GM19372 (cell line): Measurements from ENCODE around the gene MTMR3.
"Not testable (repeated sequence)": the region's sequence is repeated elsewhere in the genome, so short reads cannot be mapped to it uniquely, and the experiment has no call there.

ENCODE experiments used
- ATAC-seq: cut with Tn5 transposase; IDR thresholded peaks from one replicate; pipeline ENCODE4 v1.9.1; 2021; ENCODE audit warnings: mild to moderate bottlenecking, low read depth, moderate library complexity; ENCODE audit not compliant: unreplicated experiment

The MTMR3 gene

GRCh38 chr22:29883045-29883774 lies at the start of gene MTMR3:
Gene MTMR3 (plus strand): TSS chr22:29883174. CDS start chr22:29971060, 87,886 bp downstream.
- peak; percentile 79 for ATAC-seq

- no peak for ATAC-seq
These were observed 49.5 kb upstream of the MTMR3 start for GRCh38 chr22:29833392-29833965.

DNA sequence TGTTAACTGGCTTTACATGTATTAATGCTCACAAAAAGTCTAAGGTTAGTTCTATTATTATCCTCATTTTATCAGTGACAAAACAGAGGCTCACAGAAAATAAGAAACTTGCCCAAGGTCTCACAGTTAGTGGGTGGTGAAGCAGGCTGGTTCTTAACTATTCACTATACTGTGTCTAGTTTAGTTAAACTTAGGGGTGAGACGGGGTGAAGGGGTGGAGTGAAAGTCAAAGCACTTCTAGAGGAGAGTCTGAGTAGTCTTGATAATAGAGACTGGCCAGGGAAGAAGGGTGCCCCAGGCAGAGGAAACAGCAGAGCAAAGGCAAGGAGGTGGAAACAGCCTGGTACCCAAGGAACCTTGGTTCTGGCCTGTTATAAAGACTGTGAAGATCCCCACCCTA lies 48.9 kb upstream of the MTMR3 start:
- no peak for ATAC-seq

DNA sequence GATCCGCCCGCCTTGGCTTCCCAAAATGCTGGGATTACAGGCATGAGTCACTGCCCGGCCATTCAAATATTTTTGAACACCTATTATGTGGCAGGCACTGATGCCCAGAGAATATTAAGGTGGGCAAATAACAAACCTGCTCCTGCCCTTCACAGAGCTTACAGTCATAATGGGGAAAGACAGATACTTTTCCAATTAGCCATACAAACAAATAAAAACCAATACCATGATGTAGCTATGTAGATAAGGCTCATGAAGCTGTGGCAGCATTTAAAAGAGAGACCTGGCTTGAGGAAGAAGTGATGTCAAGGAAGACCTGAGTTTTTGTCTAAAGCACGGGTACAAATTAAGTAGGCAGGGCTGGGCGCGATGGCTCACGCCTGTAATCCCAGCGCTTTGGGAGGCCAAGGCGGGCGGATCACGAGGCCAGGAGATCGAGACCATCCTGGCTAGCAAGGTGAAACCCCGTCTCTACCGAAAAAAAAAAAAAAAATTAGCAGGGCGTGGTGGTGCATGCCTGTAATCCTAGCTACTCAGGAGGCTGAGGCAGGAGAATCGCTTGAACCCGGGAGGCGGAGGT lies 46.1 kb upstream of the MTMR3 start:
- not testable (repeated sequence) for ATAC-seq

DNA sequence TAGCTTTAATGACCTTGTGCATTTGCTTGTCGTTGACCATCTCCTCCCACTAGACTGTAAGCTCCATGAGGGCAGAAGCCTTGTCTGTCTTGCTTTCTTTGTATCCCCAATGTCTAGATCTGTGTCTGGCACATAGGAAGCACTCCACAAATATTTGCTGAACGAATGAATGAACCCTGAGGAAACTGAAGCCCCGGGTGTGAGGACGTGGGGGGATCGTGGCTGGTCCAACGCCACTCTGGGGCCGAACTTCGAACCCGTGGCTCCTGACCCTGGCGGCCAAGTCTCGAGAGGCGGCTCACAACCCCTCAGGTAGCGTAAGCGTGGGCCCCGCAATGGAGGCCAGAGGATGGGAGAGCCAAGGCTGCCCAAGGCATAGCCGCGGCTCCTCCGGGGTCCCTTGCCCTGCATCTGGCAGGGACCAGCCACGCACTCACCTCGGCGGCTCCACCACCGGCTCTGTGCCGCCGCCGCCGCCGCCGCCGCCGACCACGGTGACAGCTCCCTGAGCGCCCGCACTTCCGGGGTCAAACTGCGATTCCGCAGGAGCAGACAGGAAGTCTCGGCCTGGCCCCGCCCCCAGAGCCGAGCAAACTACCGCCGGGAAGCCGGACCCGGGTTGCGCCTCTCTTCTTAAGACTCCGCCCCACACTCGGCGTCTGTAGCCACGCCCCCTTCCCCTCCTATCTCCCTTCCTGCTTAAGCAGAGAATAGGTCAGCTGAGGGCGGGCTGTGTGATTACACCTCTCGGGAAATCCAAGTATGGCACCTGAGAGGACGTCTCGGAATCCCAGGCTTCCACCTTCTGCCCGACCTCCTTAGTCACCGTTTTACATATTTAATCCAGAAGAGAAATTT lies 45.0 kb upstream of the MTMR3 start, which contains the start of gene ASCC2:
Gene ASCC2 (minus strand): TSS at position 534 of the 858 bp plus-strand sequence. CDS start 5,949 bp downstream, outside the sequence.
- peak; percentile 98 for ATAC-seq

GRCh38 chr22:29838599-29838956 lies 44.4 kb upstream of the MTMR3 start:
- peak; percentile 13 for ATAC-seq

GRCh38 chr22:29839039-29839438 lies 43.9 kb upstream of the MTMR3 start:
- no peak for ATAC-seq

DNA sequence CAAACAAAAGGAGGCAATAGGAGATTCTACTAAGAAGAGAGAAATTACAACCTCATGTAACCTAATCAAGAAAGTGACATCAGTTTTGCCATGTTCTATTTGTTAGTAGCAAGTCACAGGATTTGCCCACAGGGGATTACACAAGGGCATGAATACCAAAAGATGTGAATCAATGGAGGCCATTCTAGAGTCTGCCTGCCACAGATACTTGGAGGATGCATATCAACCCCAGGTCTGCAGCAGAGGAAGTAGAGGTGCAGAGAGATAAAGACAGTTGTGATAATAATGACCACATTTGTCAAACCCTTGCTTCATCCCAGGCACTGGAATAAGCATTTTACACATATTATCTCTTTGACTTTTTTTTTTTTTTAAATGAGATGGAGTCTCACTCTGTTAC lies 42.5 kb upstream of the MTMR3 start:
- no peak for ATAC-seq

DNA sequence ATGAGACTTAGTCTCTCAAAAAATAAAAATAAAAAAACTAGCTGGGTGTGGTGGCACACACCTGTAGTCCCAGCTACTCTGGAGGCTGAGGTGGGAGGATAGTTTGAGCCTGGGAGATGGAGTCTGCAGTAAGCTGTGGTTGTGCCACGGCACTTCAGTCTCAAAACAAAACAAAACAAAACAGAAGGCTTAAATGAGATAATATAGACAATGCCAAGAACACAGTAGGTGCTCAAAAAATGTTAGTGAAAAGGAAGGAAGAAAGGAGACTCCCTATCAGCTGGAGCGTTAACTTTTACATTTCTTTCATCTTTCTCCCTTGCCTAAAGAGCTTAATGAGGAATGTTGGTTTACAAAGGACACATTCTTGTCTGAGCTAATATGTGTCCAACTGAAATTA lies 40.8 kb upstream of the MTMR3 start:
- no peak for ATAC-seq

DNA sequence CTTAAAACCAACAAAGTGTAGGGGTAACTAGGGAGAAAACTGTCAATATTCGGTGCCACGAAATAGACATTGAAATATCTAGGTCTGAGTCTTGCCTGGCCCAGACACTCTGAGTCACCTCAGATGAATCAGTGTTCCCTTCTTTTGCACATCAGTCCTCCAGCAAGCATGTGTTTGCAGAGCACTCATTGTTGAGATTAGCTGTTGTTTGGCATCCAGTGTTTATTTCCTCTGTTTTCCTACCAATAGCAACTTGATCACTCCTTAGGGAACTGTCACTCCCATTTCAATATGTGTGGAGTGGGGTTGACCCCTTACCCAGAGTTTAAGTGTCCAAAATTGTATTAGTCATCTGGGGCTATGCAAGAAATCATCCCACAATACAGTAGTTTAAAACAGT lies 40.2 kb upstream of the MTMR3 start:
- ATAC-seq = no peak

DNA sequence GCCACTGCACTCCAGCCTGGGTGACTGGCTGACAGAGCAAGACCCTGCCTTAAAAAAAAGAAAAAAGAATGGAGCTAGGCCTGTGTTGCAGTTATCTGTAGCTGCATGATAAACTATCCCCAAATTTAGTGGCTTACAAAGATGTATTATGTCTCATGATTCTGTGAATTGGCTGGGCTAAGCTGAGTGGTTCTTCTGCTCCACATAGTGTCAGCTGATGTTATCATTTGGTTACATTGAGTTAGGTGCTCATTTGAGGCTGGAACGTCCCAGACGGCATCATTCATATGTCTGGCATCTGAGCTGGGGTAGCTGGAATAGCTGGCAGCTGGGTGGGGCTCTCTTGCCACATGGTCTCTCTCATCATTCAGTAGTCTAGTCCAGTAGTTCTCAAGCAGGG lies 36.7 kb upstream of the MTMR3 start:
- no peak for ATAC-seq

DNA sequence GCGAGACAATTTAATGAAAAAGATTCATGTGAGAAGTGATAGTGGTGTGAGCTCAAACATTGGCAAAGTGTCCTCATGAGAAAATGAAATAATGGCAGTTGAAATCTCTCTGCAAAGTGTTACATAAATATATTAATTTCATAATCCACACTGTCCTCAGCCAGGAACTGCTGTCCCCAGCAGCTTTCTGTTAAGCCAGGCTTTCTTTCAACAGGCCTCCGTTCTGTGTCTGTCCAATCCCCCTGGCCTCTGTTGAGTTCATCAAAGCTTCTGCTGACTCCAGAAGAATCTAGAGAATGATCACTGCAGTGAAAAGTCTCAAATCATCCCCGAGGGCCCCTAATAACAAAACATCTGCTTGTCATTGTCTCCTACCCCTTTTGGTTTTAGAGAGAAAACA lies 34.9 kb upstream of the MTMR3 start:
- ATAC-seq = no peak

- ATAC-seq = no peak
These were observed 28.5 kb upstream of the MTMR3 start for GRCh38 chr22:29854432-29854831.

GRCh38 chr22:29855611-29856181 lies 27.3 kb upstream of the MTMR3 start:
- ATAC-seq = no peak

GRCh38 chr22:29856496-29856895 lies 26.5 kb upstream of the MTMR3 start:
- no peak for ATAC-seq

GRCh38 chr22:29859030-29859429 lies 23.9 kb upstream of the MTMR3 start:
- ATAC-seq = not testable (repeated sequence)

DNA sequence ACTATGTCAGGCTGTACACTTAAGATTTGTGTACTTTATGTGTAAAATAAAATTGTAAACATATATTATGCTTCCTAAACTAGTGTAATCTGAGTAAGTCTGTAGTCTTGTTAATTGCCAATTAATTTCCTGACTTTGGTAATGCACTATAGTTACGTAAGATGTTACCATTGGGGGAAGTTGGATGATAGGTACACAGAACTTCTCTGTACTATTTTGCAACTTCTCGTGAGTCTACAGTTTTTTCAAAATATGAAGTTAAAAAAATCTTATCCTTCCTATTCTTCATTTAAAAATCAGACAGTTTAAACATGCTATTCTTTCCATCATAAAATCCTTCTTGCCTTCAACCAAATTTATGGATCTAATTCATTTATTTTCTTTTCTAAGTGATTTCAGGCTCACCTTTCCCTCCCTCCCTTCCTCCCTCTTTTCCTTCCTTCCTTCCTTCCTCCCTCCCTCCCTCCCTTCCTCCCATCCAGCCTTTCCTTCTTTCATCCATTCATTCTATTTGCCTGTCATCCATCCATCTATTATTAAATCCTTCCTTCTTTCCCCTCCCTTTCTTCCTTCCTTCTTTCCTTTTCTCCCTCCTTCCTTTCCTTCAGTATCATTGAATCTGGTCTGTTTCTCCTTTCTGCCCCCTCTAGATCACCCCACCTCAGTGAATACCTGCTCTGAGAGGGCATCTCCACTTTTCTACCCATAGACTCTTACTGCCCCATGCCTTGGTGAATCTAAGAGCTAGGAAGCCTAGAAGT lies 22.8 kb upstream of the MTMR3 start:
- no peak for ATAC-seq

DNA sequence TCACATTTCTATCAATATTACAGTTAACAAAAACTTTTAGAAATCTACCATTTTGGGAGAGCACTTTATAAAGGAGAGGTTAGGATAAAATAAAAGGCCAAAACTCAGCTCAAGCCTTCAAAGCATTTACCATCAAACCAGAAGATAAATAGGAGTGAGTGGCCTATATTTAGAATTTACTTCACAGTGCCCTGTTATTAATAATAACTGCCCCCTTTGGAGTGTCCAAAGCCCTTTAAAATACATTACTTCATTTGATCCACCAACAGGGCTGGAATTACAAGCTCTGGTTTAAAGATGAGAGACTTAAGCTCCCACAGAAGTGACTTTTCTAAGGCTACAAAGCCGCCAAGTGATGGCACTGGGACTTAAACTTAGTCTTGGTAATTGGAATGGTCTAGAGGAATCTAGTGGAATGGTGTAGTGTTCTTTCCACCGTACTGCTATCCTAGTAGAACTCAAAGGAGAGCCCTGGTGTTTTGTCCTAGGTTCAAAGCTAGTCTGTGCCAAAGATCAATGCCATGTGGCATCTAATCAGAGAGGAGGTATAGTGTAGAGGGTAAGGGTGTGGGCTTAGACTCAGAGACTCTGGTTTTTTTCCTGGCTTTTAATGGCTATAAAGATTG lies 21.2 kb upstream of the MTMR3 start:
- ATAC-seq = no peak

GRCh38 chr22:29865572-29865971 lies 17.4 kb upstream of the MTMR3 start:
- not testable (repeated sequence) for ATAC-seq
